SHP77 treated with DMSO at 0.1 percent for 48 hours (cell line): Measurements from ENCODE around the gene RUNX1.

ENCODE experiments used
- DNase-seq: peaks from one replicate; lab custom pipeline; 2025; lab: John Stamatoyannopoulos, UW

Gene RUNX1

GRCh38 chr21:34946385-34946840 is 102.7 kb downstream of the RUNX1 start:
- no peak for DNase-seq

DNA sequence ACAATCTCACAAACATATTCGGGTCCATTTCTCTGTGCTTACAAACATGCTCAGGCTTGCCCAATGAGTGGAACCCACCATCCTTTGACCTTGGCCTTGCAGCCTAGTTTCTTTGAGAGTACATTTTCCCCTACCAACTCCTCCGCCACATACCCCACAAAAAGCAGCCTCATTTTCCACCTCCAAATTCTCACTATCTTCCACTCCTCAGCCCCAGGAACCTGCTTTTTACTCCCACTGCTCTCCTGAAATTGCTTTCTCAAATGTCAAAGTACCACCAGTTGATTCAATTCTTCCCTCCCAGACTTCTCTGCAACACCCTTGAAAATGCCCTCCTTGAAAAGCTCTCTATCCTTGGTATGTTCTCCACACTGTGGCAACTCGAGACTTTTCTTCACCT is 103.8 kb downstream of the RUNX1 start:
- DNase-seq = no peak

GRCh38 chr21:34944015-34944755 is 104.9 kb downstream of the RUNX1 start:
- no peak for DNase-seq

DNA sequence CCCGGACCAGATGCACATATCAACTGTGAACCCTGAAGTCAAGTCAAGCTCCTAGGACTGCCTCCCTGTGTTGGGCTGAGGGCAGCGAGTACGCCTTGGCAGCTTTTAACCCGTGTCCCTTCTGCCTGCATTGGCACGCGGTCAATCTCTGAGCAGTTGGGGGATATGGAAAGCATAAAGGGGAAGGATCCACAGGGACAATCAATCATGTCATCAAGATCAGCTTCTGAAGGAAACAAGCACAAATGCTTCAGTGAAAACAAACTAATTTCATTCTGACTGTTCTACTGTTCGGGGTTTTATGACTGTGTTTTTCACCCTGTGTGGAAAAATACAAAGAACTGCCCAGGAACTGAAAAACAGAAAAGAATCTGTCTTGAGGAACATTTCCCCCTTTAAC is 106.2 kb downstream of the RUNX1 start:
- DNase-seq = no peak

DNA sequence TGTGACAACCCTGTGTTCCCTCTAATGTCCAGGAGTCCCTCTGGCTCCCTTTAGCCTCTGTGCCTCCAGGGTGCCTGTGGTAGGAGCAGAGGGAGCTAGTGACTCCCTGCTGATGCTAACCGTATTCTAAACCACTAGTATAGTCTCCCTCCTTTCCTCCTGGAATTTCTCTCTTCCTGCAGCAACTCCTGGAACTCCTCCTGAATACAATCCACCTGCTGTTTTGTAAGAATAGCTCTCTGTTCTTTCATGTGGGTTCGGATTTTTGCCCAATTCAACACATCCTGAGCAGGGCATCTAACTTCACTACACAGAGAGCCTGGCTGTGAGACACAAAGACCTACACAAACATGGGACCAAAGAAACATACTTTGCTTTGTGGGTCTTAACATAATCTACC is 107.9 kb downstream of the RUNX1 start:
- no peak for DNase-seq

DNA sequence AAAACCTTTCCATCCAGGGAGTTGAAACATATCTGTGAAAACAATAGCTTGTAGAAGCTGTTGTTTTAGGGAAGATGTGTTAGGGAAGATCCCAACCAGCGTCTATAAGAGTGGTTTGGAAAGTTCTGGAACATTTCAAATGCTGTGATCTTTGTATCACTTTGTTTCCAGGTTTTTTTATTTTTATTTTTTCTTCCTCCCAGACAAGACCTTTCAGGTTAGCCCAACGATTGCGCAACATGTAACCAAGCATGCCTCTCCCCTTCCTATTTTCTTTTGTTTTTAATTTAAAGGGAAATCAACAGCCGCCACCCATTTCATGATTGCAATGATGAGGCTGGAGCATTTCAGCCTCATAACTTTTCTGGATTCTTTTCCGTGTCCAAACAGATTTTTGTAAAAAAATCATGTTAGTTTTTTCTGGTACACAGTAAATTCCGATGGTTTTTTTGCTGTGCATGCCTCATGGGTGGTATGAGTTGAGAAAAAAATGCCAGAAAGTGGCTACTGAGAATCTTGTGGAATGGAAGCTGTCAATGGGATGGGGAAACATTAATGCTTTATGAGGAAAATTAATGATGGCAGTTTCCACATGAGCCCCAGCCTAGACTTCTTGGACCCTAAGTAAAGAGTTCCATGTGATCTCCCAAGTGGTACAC is 109.3 kb downstream of the RUNX1 start:
- DNase-seq = no peak

DNA sequence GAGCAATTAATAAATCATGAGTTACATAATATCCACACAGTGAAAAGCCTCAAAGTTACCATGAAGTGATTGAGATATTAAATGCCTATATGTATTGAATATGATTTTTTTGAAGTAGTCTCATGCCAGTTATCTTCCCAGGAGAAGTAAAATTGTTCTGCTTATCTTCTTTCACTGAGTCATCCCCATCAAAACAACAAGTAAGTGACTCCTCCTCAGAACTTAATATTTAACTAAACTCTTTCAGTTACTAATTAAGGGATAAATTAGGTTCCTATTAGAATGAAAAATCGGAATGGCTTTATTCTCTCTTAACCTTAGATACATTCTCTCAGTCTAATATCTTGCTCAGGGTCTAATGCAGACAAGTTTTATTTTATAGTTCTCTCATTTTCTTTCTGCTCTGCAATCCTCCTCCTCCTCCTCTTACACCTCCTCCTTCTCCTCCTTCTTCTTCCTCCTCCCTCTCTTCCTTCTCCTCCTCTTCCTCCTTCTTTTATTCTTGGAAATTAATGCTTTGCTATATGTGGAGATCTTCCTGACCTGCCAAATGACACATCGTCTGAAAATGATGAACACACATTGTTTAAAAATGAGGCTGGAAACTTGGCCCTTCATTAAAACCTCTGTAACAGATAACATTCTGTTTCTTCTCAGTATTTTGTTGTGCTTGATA is 110.9 kb downstream of the RUNX1 start:
- no peak for DNase-seq

DNA sequence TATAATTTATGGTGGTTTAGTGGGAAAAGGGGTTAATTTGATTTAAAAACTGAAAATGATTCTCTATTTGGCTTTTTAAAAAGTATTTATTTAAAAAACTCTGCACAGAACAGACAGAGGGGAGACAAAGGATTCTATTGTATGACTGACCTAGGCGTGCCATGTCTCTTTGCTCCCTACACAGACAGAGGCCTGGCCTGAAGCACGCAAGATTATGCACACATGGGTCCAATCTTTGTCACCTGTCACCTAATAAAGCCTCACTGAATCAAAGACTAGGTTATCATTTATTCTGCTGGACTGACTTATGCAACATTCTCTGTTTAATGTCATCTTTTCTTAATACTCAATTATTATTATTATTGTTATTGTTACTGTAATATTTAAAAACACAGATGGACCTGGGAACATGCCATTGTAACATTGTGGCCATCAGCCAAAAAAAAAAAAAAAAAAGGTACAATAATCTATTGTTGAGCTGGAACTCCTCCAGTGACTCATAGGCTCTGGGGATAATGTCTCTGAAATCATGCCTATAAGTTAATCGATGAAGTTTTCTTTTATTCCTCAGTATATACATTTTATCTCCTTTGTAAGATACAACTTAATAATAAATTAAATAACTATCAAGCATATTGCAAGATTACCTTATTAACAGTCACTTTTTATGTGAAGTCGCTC is 112.1 kb downstream of the RUNX1 start:
- DNase-seq = no peak

- no peak for DNase-seq
These were observed 112.7 kb downstream of the RUNX1 start for GRCh38 chr21:34936371-34936789.

GRCh38 chr21:34935898-34936297 is 113.2 kb downstream of the RUNX1 start:
- no peak for DNase-seq

- no peak for DNase-seq
These were observed 113.7 kb downstream of the RUNX1 start for GRCh38 chr21:34935452-34935851.

DNA sequence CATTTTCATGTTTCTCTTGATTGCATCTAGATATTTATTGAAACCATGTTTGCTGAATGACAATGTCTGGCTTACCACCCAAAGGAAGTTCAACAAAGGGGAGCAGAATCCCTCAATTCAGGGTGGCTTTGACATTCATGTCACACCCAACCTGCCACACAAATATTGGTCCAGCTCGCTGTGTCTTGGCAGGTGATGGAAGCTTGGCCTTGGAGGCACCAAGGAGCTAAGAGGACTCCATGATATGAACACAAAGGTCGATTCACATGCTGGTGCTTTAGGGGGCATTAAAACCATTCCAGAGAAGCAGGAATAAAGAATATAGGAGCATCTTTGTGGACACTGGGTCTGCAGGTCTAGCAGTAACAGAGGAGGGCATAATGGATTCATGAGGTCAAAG is 114.8 kb downstream of the RUNX1 start:
- DNase-seq = no peak

- no peak for DNase-seq
These were observed 115.3 kb downstream of the RUNX1 start for GRCh38 chr21:34933609-34934335.

- no peak for DNase-seq
These were observed 116.9 kb downstream of the RUNX1 start for GRCh38 chr21:34932233-34932632.

DNA sequence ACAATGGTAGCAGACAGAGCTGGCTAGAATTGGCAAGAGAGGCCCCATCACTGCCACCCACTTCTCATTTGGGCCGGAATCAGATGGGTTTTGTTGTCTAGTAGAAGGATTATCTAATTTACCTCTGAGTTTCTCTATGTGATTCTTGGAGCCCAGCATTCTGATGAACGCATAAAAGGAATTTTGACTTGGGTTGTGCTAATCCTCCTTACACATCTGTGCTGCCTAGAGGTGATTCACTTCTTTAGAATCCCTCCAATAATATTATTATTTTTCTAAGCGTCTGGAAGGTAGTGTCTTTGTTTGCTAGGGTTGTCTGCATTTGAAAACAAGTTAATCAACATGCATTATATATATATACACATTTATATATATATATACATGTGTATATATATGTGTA is 118.1 kb downstream of the RUNX1 start:
- DNase-seq = no peak

GRCh38 chr21:34928637-34929036 is 120.5 kb downstream of the RUNX1 start:
- no peak for DNase-seq

GRCh38 chr21:34927992-34928391 is 121.1 kb downstream of the RUNX1 start:
- no peak for DNase-seq

GRCh38 chr21:34926803-34927467 is 122.2 kb downstream of the RUNX1 start:
- DNase-seq = no peak

DNA sequence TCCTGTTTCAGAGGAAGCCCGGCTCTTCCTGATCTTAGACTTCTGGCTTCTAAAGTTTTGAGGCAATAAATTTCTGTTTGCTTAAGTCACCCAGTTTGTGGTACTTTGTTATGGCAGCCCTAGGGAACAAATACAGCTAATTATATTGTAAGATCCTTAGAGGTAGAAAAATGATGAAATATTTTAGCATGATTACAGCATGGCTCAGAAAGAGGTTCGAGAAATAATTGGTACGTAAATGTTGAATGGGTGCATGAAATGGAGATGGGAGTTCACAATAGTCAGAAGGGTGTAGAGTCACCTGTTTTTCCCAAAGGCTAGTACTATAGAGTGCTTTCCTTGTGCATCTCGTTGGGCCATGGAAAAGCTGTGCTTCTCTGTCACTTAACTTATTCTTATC is 123.5 kb downstream of the RUNX1 start:
- DNase-seq = no peak

DNA sequence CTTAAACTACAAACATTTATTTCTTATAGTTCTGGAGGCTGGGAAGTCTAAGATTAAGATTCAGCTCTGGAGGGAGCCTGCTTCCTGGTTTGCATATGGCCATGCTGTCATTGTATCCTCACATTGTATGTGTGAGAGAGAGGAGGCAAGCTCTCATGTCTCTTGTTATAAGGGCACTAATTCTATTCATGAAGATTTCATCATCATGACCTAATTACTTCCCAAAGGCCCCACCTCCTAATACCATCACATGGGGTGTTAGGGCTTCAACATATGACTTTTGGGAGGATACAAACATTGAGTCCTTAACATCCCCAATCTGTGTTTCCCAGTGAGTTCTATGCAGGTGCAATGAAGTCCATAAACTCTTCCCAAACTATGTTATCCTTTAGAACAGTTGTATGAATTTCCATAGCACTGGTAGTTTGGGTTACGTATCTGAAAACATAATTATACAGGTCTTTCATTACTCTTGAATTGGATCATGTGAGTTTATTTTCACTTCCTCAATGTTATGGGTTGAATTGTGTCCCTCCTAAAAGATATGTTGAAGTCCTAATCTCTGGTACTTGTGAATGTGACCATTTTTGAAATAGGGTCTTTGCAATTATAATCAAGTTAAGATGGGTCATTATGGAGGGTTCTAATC is 124.2 kb downstream of the RUNX1 start:
- DNase-seq = no peak

- no peak for DNase-seq
These were observed 124.9 kb downstream of the RUNX1 start for GRCh38 chr21:34924194-34924593.
